ENCODE measurements around the gene CFL2.

- TF ChIP-seq, protein P1, sequence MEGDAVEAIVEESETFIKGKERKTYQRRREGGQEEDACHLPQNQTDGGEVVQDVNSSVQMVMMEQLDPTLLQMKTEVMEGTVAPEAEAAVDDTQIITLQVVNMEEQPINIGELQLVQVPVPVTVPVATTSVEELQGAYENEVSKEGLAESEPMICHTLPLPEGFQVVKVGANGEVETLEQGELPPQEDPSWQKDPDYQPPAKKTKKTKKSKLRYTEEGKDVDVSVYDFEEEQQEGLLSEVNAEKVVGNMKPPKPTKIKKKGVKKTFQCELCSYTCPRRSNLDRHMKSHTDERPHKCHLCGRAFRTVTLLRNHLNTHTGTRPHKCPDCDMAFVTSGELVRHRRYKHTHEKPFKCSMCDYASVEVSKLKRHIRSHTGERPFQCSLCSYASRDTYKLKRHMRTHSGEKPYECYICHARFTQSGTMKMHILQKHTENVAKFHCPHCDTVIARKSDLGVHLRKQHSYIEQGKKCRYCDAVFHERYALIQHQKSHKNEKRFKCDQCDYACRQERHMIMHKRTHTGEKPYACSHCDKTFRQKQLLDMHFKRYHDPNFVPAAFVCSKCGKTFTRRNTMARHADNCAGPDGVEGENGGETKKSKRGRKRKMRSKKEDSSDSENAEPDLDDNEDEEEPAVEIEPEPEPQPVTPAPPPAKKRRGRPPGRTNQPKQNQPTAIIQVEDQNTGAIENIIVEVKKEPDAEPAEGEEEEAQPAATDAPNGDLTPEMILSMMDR (IDR thresholded peaks at IDR 0.05), result no peak
- no peak for TF ChIP-seq POLR2A (IDR thresholded peaks at IDR 0.05)
Observed at GRCh38 chr14:34671716-34672115, 42.7 kb downstream of the CFL2 start.
